K562 (cell line): ENCODE results near the gene GATB. TPM values are rescaled to one million over a fixed set of nuclear protein-coding genes. Genes with fewer than 3 reads are reported as not detected.

Source experiments
- EGR1 ChIP-seq: fragments of 450-650 bp; conservative IDR thresholded peaks from 2 replicates; pipeline ENCODE4 v1.6.1; 2017; ENCODE audit warnings: mild to moderate bottlenecking
- ETV6 ChIP-seq, 3 experiments: fragments of 150-350 bp in 1 of 3; sonication (generic) in 1 of 3; formaldehyde crosslinking in 1 of 3; IDR thresholded peaks; 2 replicates each; pipeline versions ENCODE4 v1.6.1 to v1.8.0; 2014 to 2022; ENCODE audit warnings: borderline replicate concordance in 2 of 3, low read depth in 2 of 3, antibody characterized with exemption in 1 of 3, low read length in 1 of 3, mild to moderate bottlenecking in 1 of 3, missing genetic modification reagents in 1 of 3
- POLR2H ChIP-seq: IDR thresholded peaks from 2 replicates; pipeline ENCODE4 v1.6.1; 2016; ENCODE audit warnings: missing genetic modification characterization, low read depth, mild to moderate bottlenecking, control low read depth, missing compliant biosample characterization, moderate library complexity
- PRDM10 ChIP-seq: fragments of 450-650 bp; IDR thresholded peaks from 2 replicates; pipeline ENCODE4 v1.6.1; 2018; ENCODE audit not compliant: partially characterized antibody
- RFX1 ChIP-seq: fragments of 450-650 bp; IDR thresholded peaks from 2 replicates; pipeline ENCODE4 v1.6.1; 2016; ENCODE audit warnings: mild to moderate bottlenecking, moderate library complexity
- TCF3 ChIP-seq: sonication (generic); formaldehyde crosslinking; IDR thresholded peaks from 2 replicates; pipeline ENCODE4 v1.4.0; 2020; ENCODE audit warnings: mild to moderate bottlenecking, missing genetic modification reagents
- USF2 ChIP-seq: sonication (generic); formaldehyde crosslinking; IDR thresholded peaks from 2 replicates; pipeline ENCODE4 v1.5.0; 2020; ENCODE audit warnings: missing genetic modification reagents
- ZNF707 ChIP-seq: fragments of 250-450 bp; sonication (Bioruptor Pico); conservative IDR thresholded peaks from 2 replicates; pipeline ENCODE4 v1.8.0; 2022; ENCODE audit warnings: inconsistent platforms, mild to moderate bottlenecking, moderate library complexity
- polyA plus RNA-seq, 8 experiments: library from polyadenylated mRNA; depleted of rRNA in 4 of 8; stranded (reverse) in 5 of 8; unstranded in 3 of 8; fragments of >200 nt; fragmentation: Nextera tagmentation in 2 of 8; fragmentation: Illumina TruSeq in 1 of 8; extraction: Ambion mirVana in 2 of 8; extraction: Trizol in 1 of 8; gene quantifications; 2 replicates each; pipeline versions ENCODE4 v1.2.1 to v1.2.3, GENCODE V29; 2011 to 2014; ENCODE audit warnings: inconsistent platforms in 1 of 8, missing spikeins in 1 of 8
- total RNA-seq, 7 experiments: library from RNA; depleted of rRNA in 6 of 7; stranded (reverse); fragments of >200 nt in 6 of 7; fragmentation: Illumina TruSeq in 2 of 7; extraction: Trizol in 2 of 7; gene quantifications; 2 replicates each; pipeline versions ENCODE4 v1.2.1 to v1.2.3, GENCODE V29; 2011 to 2021; ENCODE audit warnings: low replicate concordance in 1 of 7
- TF ChIP-seq, protein P1 (sequence below), 3 experiments: IDR thresholded peaks in 2 of 3; conservative IDR thresholded peaks in 1 of 3; 2 replicates each; pipeline ENCODE4 v1.5.1; 2011 to 2012; ENCODE audit warnings: low read length in 3 of 3, mild to moderate bottlenecking in 3 of 3, control low read depth in 2 of 3, improper control_type of control experiment in 1 of 3, inconsistent platforms in 1 of 3, low read depth in 1 of 3, mixed read lengths in 1 of 3, moderate library complexity in 1 of 3; ENCODE audit not compliant: insufficient read depth in 2 of 3
- TF ChIP-seq, protein P2 (sequence below): fragments of 250-450 bp; sonication (Bioruptor Pico); IDR thresholded peaks from 2 replicates; pipeline ENCODE4 v1.8.0; 2022; ENCODE audit warnings: moderate library complexity, mild to moderate bottlenecking, inconsistent platforms

Gene GATB
- total and polyA plus RNA-seq, 9 of the 15 experiments (the other 6 are each of a cell fraction or from before 2014, with no cell fraction given): 15.3 to 31.8 (median 26.2) TPM

GRCh38 chr4:151671541-151672059 is 89.2 kb downstream of the GATB start (continued):
- TF ChIP-seq, protein P1, sequence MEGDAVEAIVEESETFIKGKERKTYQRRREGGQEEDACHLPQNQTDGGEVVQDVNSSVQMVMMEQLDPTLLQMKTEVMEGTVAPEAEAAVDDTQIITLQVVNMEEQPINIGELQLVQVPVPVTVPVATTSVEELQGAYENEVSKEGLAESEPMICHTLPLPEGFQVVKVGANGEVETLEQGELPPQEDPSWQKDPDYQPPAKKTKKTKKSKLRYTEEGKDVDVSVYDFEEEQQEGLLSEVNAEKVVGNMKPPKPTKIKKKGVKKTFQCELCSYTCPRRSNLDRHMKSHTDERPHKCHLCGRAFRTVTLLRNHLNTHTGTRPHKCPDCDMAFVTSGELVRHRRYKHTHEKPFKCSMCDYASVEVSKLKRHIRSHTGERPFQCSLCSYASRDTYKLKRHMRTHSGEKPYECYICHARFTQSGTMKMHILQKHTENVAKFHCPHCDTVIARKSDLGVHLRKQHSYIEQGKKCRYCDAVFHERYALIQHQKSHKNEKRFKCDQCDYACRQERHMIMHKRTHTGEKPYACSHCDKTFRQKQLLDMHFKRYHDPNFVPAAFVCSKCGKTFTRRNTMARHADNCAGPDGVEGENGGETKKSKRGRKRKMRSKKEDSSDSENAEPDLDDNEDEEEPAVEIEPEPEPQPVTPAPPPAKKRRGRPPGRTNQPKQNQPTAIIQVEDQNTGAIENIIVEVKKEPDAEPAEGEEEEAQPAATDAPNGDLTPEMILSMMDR (IDR thresholded peaks at IDR 0.05 in 2 of 3, conservative IDR thresholded peaks at IDR 0.05 in 1 of 3; ENCODE audit: insufficient read depth in 2 of 3, low read depth in 1 of 3, low read length in 3 of 3): peak in 1 of 3 experiments; percentile 9; a peak in 1 of 6 replicates
- TF ChIP-seq EGR1 (no peak), POLR2H (tag) (no peak), ETV6 (IDR thresholded peaks at IDR 0.05; ENCODE audit: borderline replicate concordance in 1 of 2, low read depth in 2 of 2, low read length in 1 of 2) (no peak), ETV6 (CRISPR knock-in tag; IDR thresholded peaks at IDR 0.05; ENCODE audit: borderline replicate concordance) (no peak), TCF3 (CRISPR knock-in tag) (peak; percentile 86), RFX1 (peak; percentile 65), ZNF707 (CRISPR knock-in tag) (no peak), USF2 (CRISPR knock-in tag) (peak; percentile 94), PRDM10 (no peak)
- TF ChIP-seq, protein P2, sequence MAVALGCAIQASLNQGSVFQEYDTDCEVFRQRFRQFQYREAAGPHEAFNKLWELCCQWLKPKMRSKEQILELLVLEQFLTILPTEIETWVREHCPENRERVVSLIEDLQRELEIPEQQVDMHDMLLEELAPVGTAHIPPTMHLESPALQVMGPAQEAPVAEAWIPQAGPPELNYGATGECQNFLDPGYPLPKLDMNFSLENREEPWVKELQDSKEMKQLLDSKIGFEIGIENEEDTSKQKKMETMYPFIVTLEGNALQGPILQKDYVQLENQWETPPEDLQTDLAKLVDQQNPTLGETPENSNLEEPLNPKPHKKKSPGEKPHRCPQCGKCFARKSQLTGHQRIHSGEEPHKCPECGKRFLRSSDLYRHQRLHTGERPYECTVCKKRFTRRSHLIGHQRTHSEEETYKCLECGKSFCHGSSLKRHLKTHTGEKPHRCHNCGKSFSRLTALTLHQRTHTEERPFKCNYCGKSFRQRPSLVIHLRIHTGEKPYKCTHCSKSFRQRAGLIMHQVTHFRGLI (CRISPR knock-in tag): no peak
